Astrocyte (in vitro differentiated cells and primary cell): ENCODE measurements around the gene GHRL.

ENCODE experiments used
- EZH2 ChIP-seq: IDR thresholded peaks from 2 replicates; pipeline ENCODE4 v1.6.1; 2012; ENCODE audit warnings: mild to moderate bottlenecking, low read length, inconsistent platforms; ENCODE audit not compliant: insufficient read depth
- TF ChIP-seq, protein P1 (sequence below): IDR thresholded peaks from 2 replicates; pipeline ENCODE4 v1.5.1; 2011; ENCODE audit warnings: low read depth, mild to moderate bottlenecking, inconsistent platforms, low read length, moderate library complexity; ENCODE audit not compliant: insufficient read depth

GRCh38 chr3:10315771-10316344 lies 23.1 kb upstream of the GHRL start:
- TF ChIP-seq, protein P1, sequence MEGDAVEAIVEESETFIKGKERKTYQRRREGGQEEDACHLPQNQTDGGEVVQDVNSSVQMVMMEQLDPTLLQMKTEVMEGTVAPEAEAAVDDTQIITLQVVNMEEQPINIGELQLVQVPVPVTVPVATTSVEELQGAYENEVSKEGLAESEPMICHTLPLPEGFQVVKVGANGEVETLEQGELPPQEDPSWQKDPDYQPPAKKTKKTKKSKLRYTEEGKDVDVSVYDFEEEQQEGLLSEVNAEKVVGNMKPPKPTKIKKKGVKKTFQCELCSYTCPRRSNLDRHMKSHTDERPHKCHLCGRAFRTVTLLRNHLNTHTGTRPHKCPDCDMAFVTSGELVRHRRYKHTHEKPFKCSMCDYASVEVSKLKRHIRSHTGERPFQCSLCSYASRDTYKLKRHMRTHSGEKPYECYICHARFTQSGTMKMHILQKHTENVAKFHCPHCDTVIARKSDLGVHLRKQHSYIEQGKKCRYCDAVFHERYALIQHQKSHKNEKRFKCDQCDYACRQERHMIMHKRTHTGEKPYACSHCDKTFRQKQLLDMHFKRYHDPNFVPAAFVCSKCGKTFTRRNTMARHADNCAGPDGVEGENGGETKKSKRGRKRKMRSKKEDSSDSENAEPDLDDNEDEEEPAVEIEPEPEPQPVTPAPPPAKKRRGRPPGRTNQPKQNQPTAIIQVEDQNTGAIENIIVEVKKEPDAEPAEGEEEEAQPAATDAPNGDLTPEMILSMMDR = no peak
- TF ChIP-seq EZH2 = no peak
